ENCODE results near the gene FBXO36.

The FBXO36 gene

DNA sequence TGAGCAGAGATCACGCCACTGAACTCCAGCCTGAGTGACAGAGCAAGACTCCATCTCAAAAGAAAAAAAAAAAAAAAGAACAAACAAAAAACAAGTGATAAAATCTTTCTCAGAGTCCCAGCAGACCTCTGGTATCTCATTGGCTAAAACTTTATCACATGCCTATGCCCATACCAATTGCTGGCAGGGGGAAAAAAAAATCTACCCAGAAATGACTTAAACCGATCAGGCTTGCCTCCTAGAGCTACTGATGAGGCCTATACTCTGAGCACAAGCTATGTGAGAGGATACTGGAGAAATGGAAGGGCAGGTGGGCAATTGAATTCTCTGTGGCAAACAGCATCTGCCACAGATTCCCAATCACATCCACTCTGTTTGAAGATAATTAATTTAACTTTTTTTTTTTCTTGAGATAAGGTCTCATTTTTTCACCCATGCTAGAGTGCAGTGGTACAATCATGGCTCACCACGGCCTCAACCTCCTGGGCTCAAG, 49.0 kb downstream of the FBXO36 start:
- H3K79me2 ChIP-seq (ENCODE audit: insufficient read depth, low read depth) = no peaks in the 10 kb centered on the region
- no peak overlapping the region for H3K9ac ChIP-seq
- TF ChIP-seq, protein P1, sequence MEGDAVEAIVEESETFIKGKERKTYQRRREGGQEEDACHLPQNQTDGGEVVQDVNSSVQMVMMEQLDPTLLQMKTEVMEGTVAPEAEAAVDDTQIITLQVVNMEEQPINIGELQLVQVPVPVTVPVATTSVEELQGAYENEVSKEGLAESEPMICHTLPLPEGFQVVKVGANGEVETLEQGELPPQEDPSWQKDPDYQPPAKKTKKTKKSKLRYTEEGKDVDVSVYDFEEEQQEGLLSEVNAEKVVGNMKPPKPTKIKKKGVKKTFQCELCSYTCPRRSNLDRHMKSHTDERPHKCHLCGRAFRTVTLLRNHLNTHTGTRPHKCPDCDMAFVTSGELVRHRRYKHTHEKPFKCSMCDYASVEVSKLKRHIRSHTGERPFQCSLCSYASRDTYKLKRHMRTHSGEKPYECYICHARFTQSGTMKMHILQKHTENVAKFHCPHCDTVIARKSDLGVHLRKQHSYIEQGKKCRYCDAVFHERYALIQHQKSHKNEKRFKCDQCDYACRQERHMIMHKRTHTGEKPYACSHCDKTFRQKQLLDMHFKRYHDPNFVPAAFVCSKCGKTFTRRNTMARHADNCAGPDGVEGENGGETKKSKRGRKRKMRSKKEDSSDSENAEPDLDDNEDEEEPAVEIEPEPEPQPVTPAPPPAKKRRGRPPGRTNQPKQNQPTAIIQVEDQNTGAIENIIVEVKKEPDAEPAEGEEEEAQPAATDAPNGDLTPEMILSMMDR (conservative IDR thresholded peaks at IDR 0.05; ENCODE audit: low read depth, low read length) = no peak
- H3K4me1 ChIP-seq (ENCODE audit: low read depth, poor library complexity, severe bottlenecking) = no peaks in the 10 kb centered on the region
- H4K20me1 ChIP-seq (ENCODE audit: insufficient read depth) = no peaks in the 10 kb centered on the region
- H3K27ac ChIP-seq = no peak overlapping the region
- no peak overlapping the region for H3K4me3 ChIP-seq (IDR thresholded peaks at IDR 0.05; ENCODE audit: insufficient read depth, low read depth, low read length)
- no peak overlapping the region for H3K4me2 ChIP-seq
- H3K27me3 ChIP-seq (ENCODE audit: insufficient read depth, low read depth) = no peaks in the 10 kb centered on the region
- no peak overlapping the region for H2AFZ ChIP-seq (ENCODE audit: low read depth)
- H3K36me3 ChIP-seq (ENCODE audit: insufficient read depth) = no peaks in the 10 kb centered on the region

DNA sequence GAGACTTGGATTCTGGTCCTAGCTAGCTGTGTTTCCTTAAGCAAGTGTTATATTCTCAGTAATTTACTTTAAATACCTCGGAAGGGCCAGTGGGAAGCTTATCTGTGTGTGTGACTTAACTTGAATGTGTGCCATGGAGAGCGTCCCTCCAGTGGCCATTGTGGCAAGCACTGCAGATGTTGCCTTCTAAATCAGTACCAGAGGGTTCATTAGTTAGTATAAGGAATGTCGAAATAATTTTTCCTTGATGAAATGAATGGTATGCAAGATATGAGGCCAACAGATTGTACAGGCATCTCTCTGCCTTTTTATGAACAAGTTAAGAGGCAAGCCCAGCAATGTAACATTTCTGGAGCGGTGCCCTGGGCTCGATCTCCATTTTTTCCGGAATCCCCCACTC, 52.0 kb downstream of the FBXO36 start:
- no peak overlapping the region for H3K4me2 ChIP-seq
- H4K20me1 ChIP-seq (ENCODE audit: insufficient read depth) = no peaks in the 10 kb centered on the region
- no peak overlapping the region for H3K27ac ChIP-seq
- H2AFZ ChIP-seq (ENCODE audit: low read depth) = no peak overlapping the region
- H3K36me3 ChIP-seq (ENCODE audit: insufficient read depth) = no peaks in the 10 kb centered on the region
- TF ChIP-seq, protein P1 (conservative IDR thresholded peaks at IDR 0.05; ENCODE audit: low read depth, low read length) = no peak
- H3K4me1 ChIP-seq (ENCODE audit: low read depth, poor library complexity, severe bottlenecking) = peaks cover 12% of the 10 kb centered on the region
- H3K79me2 ChIP-seq (ENCODE audit: insufficient read depth, low read depth) = no peaks in the 10 kb centered on the region
- H3K4me3 ChIP-seq (IDR thresholded peaks at IDR 0.05; ENCODE audit: insufficient read depth, low read depth, low read length) = no peak overlapping the region
- H3K9ac ChIP-seq = no peak overlapping the region
- H3K27me3 ChIP-seq (ENCODE audit: insufficient read depth, low read depth) = no peaks in the 10 kb centered on the region

DNA sequence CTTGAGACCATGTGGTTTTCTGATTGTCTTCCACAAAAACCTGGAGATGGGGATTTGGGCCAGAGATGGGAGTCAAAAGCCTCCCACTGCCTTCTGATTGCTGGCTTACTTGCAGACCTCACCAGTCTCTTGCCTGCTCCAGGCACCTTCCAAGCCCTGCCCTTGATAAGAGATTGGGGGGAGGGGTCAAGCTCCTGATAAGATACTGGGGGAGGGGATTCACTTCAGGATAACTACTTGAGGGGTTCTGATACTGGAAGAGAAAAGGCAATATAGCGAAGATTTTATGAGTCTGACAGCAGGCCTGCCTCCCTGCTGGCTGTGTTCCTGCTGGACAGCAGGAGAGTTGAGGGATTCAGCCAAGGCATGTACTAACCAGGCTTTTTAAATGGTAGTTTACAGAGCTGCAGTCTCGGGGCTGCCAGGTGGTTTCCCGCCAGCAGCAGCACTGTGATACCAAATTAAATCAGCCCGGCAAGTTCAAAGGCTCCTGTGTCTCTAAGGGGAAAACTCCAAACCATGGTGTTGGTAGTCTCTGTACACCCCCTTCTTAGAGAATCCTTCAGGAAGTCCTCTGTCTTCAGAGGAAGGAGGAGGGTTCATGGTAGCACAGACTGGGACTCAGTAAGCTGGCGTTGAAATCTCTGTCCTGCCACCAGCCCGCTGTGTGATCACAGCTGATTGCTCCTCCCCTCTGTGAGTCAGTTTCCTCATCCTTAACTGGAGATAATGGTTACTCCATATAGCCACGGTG, 58.3 kb downstream of the FBXO36 start:
- Histone ChIP-seq H3K27me3 (ENCODE audit: insufficient read depth, low read depth) (no peaks in the 10 kb centered on the region), H4K20me1 (ENCODE audit: insufficient read depth) (no peaks in the 10 kb centered on the region), H3K4me3 (IDR thresholded peaks at IDR 0.05; ENCODE audit: insufficient read depth, low read depth, low read length) (no peak overlapping the region), H3K79me2 (ENCODE audit: insufficient read depth, low read depth) (no peaks in the 10 kb centered on the region), H3K9ac (no peak overlapping the region), H2AFZ (ENCODE audit: low read depth) (0 out of 2 replicates have a peak overlapping the region, but pooled peaks have one; percentile 15), H3K4me1 (ENCODE audit: low read depth, poor library complexity, severe bottlenecking) (peaks cover 29% of the 10 kb centered on the region), H3K4me2 (no peak overlapping the region), H3K36me3 (ENCODE audit: insufficient read depth) (no peaks in the 10 kb centered on the region), H3K27ac (no peak overlapping the region)
- TF ChIP-seq, protein P1 (conservative IDR thresholded peaks at IDR 0.05; ENCODE audit: low read depth, low read length) = no peak

DNA sequence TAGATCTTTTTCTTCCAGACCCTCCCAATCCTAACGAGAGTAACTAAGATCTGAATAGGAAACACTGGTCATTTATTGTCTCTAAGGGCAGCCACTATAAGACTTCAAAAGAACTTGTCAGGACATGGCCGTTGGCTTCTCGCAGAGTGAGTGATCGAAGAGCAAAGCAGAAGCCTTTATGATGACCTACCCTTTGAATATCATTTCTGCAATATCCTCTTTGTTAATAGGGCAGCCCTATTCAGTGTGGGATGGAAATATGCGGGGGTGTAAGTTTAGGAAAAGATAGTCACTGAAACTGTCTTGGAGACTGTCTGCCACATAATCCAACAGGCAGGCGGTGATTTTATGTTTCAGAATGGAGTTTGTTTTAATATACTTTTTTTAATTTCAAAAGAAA, 70.9 kb downstream of the FBXO36 start:
- H3K79me2 ChIP-seq (ENCODE audit: insufficient read depth, low read depth) = no peaks in the 10 kb centered on the region
- no peak overlapping the region for H3K4me3 ChIP-seq (IDR thresholded peaks at IDR 0.05; ENCODE audit: insufficient read depth, low read depth, low read length)
- H3K4me1 ChIP-seq (ENCODE audit: low read depth, poor library complexity, severe bottlenecking) = no peaks in the 10 kb centered on the region
- TF ChIP-seq, protein P1 (conservative IDR thresholded peaks at IDR 0.05; ENCODE audit: low read depth, low read length) = no peak
- H2AFZ ChIP-seq (ENCODE audit: low read depth) = no peak overlapping the region
- no peaks in the 10 kb centered on the region for H3K27me3 ChIP-seq (ENCODE audit: insufficient read depth, low read depth)
- no peaks in the 10 kb centered on the region for H3K36me3 ChIP-seq (ENCODE audit: insufficient read depth)
- H3K27ac ChIP-seq = no peak overlapping the region
- H3K4me2 ChIP-seq = no peak overlapping the region
- no peak overlapping the region for H3K9ac ChIP-seq
- H4K20me1 ChIP-seq (ENCODE audit: insufficient read depth) = no peaks in the 10 kb centered on the region

All from KMS-11 (cell line).